Type B pancreatic cell (in vitro differentiated cells): ENCODE measurements around the gene CA12. TPM values are rescaled to one million over a fixed set of nuclear protein-coding genes. Genes with fewer than 3 reads are reported as not detected.

Experiments
- DNase-seq: peaks from one replicate; pipeline ENCODE4 v3.0.0; 2021; ENCODE audit warnings: mixed read lengths; ENCODE audit not compliant: unreplicated experiment; ENCODE audit errors: extremely low spot score
- H3K27ac Mint-ChIP-seq: 2 replicates; pipeline ENCODE4 v1.8.0; 2021; ENCODE audit warnings: mild to moderate bottlenecking, mixed read lengths
- H3K27me3 Mint-ChIP-seq: 2 replicates; pipeline ENCODE4 v1.8.0; 2021; ENCODE audit warnings: mixed read lengths
- H3K36me3 Mint-ChIP-seq: 2 replicates; pipeline ENCODE4 v1.8.0; 2021; ENCODE audit warnings: mixed read lengths
- H3K4me1 Mint-ChIP-seq: one replicate; pipeline ENCODE4 v1.8.0; 2021; ENCODE audit warnings: mixed read lengths; ENCODE audit not compliant: unreplicated experiment
- H3K4me3 Mint-ChIP-seq: 2 replicates; pipeline ENCODE4 v1.8.0; 2021; ENCODE audit warnings: mild to moderate bottlenecking, mixed read lengths
- H3K9me3 Mint-ChIP-seq: 2 replicates; pipeline ENCODE4 v1.8.0; 2021; ENCODE audit warnings: mixed read lengths
- total RNA-seq: library from RNA; stranded (reverse); gene quantifications from 2 replicates; pipeline ENCODE4 v1.2.1, GENCODE V29; 2021; ENCODE audit warnings: low replicate concordance
- TF ChIP-seq, protein P1 (sequence below): fragments of 200-600 bp; sonication (generic); conservative IDR thresholded peaks from 2 replicates; pipeline ENCODE4 v1.5.0; 2021; ENCODE audit warnings: antibody characterized with exemption, mild to moderate bottlenecking

CA12 gene
- total RNA-seq, 1 donor from 2014 or later: 5.5 TPM

DNA sequence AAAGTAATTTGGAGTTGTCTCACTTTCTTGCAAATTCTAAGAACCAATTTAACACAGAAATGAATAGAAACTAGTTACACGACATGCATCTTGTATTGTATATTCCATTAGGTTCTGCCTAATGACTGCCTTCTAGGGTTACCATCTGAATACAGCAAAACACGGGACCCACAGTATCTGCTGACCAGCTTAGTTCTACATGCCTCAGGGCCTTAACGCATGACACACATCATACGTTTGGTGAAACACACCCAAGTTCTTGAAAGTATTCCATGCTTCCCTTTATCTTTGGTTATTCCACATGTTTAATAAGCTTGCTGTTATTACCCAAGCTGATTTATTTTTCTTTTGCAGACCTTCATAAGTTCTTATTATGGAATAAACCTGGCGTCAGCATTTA, 76.4 kb downstream of the CA12 start:
- Mint-ChIP-seq H3K27me3 (no peaks in the 10 kb centered on the region), H3K36me3 (peaks cover 27% of the 10 kb centered on the region), H3K9me3 (no peaks in the 10 kb centered on the region), H3K4me1 (peaks cover 17% of the 10 kb centered on the region), H3K27ac (no peak overlapping the region), H3K4me3 (no peak overlapping the region)
- TF ChIP-seq, protein P1, sequence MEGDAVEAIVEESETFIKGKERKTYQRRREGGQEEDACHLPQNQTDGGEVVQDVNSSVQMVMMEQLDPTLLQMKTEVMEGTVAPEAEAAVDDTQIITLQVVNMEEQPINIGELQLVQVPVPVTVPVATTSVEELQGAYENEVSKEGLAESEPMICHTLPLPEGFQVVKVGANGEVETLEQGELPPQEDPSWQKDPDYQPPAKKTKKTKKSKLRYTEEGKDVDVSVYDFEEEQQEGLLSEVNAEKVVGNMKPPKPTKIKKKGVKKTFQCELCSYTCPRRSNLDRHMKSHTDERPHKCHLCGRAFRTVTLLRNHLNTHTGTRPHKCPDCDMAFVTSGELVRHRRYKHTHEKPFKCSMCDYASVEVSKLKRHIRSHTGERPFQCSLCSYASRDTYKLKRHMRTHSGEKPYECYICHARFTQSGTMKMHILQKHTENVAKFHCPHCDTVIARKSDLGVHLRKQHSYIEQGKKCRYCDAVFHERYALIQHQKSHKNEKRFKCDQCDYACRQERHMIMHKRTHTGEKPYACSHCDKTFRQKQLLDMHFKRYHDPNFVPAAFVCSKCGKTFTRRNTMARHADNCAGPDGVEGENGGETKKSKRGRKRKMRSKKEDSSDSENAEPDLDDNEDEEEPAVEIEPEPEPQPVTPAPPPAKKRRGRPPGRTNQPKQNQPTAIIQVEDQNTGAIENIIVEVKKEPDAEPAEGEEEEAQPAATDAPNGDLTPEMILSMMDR: no peak
- no peak for DNase-seq

DNA sequence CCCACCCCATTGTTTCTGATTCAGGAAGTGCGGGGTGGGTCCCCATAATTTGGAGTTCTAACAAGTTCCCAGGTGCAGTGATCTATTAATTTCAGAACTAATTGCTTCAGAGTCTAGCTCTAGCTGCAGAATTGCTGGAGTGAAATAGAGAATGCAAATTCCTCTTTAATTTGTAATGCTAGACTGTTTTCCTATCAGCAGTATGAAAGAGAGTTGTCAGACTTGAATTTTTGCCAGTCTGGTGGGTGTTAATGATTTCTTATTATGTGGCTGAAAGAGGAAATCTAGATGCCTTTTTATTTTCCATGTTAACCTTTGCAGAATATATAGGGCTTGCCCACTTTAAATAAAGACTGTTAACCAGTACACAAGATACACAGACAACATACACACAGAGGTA, 80.6 kb downstream of the CA12 start:
- Mint-ChIP-seq H3K9me3 (no peaks in the 10 kb centered on the region), H3K27me3 (no peaks in the 10 kb centered on the region), H3K4me3 (no peak overlapping the region), H3K27ac (no peak overlapping the region), H3K4me1 (peaks cover 22% of the 10 kb centered on the region), H3K36me3 (peaks cover 44% of the 10 kb centered on the region)
- no peak for DNase-seq
- TF ChIP-seq, protein P1: no peak

DNA sequence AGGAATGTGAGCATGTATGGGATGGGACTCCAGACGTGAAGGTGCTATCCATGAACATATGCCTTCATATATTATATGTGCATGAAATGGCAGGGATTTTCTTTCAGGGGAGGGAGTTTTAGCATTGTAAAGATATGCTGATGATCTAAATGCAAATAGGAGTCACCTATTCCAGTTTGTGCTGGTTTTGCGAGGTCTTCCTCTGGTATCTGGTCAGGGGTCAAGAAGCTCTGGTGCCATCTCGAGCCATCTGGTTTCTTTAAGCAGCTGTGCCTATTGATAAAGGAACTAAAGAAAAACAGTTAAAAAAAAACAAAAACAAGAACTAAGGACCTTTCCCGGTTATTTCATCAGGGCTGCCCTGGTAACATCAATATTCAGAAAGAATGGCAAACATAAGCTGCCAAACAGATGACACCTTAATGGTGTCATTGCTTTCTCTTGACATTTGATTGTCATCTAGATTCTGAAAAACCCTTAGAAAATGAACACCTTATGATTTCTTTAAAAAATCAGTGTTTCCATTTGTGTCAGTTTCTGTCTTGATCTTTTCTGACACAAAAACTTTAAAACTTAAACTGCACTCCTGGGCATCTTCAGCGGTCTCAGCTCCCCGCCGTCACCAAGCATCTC, 81.6 kb downstream of the CA12 start:
- peaks cover 38% of the 10 kb centered on the region for H3K36me3 Mint-ChIP-seq
- DNase-seq: no peak
- H3K27ac Mint-ChIP-seq: no peak overlapping the region
- H3K9me3 Mint-ChIP-seq: no peaks in the 10 kb centered on the region
- H3K27me3 Mint-ChIP-seq: no peaks in the 10 kb centered on the region
- TF ChIP-seq, protein P1: no peak
- H3K4me3 Mint-ChIP-seq: no peak overlapping the region
- peaks cover 27% of the 10 kb centered on the region for H3K4me1 Mint-ChIP-seq

DNA sequence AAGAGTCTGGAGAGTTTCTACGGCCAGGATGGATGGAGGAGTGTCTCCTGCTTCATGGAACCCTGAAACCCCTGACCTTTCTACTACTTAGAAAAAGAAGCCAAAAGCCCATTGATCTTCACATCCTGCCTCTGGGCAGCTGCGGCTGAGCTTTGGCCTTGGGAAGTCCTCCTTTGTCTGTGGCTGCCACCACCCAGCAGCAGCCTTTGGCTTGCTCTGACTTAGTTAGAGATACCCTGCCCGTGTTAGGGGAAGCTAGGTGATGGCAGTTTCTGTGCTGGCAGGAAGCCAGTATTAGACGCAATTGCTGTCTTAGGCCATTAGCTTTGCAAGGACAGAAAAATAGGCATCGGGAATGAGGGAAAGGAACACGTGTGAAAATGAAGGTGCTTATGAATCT, 85.5 kb downstream of the CA12 start:
- TF ChIP-seq, protein P1: no peak
- Mint-ChIP-seq H3K27me3 (no peaks in the 10 kb centered on the region), H3K4me3 (no peak overlapping the region), H3K9me3 (no peaks in the 10 kb centered on the region), H3K4me1 (peaks cover 25% of the 10 kb centered on the region), H3K36me3 (peaks cover 26% of the 10 kb centered on the region), H3K27ac (peak overlapping the region; percentile 22)
- no peak for DNase-seq

DNA sequence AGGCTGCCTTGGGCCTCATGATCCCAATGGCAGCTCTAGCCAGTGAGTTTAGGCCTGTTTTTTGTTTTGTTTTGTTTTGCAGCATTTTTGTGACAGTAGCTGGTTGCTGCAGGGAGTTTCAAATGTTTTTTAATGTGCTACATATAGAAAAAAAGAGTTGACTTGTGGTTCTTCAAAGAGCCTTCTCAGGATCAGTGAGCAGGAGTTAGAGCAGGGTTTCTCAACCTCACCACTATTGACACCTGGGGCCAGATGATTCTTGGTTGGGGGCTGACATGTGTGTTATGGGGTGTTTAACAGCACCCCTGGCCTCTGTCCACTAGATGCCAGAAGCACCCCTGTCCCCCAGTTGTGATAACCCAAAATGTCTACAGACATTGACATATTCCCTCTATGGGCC, 86.3 kb downstream of the CA12 start:
- TF ChIP-seq, protein P1: no peak
- no peak for DNase-seq
- Mint-ChIP-seq H3K36me3 (peaks cover 26% of the 10 kb centered on the region), H3K27me3 (no peaks in the 10 kb centered on the region), H3K9me3 (no peaks in the 10 kb centered on the region), H3K4me3 (no peak overlapping the region), H3K4me1 (peaks cover 22% of the 10 kb centered on the region), H3K27ac (no peak overlapping the region)
